ELF-1 (cell line): ENCODE data around the gene EGR1.

Source experiments
- DNase-seq: peaks from one replicate; pipeline ENCODE4 v3.0.0-alpha.2; 2016; ENCODE audit warnings: low read depth, low spot score

The EGR1 gene

GRCh38 chr5:138465261-138466124, at the start of gene EGR1:
TSS of gene EGR1 (plus strand) at chr5:138465479. CDS start at chr5:138465762, 283 bp downstream.
- DNase-seq: peak; percentile 97

GRCh38 chr5:138418444-138418843, 46.8 kb upstream of the EGR1 start:
- DNase-seq: no peak

GRCh38 chr5:138425079-138425478, 40.2 kb upstream of the EGR1 start:
- no peak for DNase-seq

DNA sequence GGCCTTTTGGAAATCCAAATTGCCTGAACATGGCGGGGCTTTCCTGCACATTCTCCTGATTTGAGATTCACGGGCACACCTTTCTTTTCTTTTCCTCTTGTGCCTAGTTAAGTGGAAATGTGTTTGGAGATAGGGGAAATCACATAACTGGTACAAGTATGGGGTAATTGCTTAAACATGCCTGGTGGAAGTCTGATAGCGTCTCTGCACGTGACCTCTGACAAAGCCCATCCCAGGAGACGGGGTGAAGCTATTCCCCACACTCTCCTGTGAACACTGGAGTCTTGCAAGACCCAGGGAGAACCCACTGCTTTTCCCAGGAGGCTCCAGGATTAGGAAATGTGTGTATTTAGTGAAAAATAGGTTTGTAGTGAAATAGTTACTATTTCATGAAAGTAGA, 29.3 kb upstream of the EGR1 start:
- DNase-seq: no peak

DNA sequence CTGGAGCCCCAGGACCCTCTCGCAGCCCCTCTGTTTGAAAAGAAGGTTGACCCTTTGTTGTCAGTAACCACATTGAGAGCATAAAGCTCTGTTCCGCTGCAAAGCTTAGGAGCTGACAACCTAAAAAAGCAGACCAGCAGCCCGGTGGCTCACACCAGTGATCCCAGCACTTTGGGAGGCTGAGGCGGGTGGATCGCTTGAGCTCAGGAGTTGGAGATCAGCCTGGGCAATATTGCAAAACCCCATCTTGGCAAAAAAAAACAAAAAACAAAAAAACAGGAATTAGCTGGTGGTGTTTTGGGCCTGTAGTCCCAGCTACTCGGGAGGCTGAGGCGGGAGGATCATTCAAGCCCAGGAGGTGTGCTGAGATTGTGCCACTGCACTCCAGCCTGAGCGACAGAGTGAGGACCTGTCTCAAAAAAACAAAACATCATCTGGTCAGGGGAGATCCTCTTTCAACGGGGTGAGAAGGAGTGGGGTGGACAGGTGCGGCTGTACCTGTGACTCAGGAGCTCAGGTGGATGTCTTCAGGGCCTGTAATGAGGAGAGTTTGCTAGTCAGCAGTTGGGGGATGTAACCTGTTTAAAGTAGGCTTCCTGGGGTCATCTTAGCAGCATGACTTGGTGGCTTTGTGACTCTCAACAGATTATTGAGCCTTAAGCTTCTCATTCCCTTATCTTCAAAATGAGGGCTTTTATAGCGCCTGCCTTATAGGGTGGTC, 27.1 kb upstream of the EGR1 start:
- no peak for DNase-seq

DNA sequence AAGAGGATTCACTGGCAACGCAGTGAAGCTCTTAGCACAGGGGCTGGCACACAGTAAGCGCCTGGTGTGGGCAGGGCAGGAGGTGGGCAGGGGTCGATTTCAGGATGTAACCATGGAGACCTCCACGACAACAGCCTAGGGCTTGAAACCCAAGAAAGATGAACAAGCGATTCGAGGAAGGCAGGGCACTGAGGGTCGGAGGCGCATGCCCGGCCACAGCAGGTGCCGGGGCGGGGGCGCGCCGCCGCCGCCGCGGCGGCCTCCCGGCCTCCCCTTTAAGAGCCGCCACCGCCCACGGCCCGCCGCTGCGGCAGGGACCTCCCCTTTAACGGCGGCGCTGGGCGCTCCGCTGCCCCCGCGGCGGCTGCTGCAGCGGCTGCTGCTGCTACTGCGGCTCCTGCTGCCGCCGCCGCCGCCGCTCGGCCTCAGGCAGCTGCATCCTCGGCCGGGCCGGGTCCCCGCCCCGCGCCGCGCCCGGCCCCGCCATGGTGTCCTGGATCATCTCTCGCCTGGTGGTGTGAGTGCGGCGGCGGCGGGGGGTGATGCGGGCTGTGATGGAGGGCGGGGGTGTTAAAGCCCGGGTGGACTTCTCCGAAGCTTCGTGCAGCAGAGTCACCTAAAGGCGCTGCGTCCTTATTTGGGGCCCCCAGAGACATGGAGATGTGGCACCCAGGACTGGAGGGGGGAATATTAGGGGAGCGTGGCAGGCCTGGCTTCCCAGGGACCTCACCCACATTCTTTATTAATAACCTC, 26.4 kb upstream of the EGR1 start, which contains the start of gene REEP2:
REEP2 (plus strand) TSS at position 334 of the 753 bp plus-strand sequence; CDS start at position 486, 152 bp downstream.
- DNase-seq: peak; percentile 85

- no peak for DNase-seq
These were observed 25.7 kb upstream of the EGR1 start for GRCh38 chr5:138439477-138440158.

DNA sequence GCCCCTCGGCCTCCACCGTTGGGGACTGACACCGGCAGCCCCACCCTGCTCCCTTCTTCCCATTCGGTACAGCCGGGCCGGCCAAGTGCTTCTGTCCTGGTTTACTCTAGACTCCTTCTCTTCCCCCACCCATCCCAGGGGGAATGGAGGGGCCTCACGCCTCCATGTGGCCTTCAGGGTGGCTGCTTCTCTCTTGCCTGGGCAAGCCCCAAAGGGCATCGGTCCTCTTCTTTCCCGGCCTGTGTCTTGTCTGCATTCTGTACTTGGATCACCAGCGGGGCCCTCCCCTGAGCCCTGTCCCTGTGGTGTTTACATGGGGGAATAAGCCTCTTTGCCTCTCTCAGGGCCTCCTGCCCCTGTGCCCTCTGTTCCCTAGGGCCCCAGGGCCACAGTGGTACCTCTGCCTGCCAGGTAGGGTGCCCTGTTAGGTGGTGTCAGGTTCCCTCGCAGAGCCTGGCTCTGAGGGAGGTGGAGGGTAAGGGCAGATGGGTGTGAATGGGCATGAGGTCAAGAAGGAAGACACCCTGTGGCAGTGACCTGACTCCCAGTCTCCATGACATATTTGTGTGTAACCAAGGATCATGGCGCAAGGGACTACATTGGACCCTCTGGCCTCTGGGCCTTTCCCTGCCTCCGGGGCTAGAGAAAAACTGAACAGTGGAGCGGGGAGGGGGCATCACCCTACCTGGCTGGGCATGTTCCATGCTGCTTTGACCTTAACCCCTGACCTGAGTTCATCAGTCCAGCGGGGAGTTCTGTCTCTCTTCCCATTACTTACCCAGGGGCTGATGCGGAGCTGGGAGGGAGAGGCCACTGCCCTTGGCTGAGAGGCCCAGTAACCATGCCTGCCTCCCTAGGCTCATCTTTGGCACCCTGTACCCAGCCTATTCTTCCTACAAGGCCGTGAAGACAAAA, 24.9 kb upstream of the EGR1 start:
- DNase-seq: no peak

DNA sequence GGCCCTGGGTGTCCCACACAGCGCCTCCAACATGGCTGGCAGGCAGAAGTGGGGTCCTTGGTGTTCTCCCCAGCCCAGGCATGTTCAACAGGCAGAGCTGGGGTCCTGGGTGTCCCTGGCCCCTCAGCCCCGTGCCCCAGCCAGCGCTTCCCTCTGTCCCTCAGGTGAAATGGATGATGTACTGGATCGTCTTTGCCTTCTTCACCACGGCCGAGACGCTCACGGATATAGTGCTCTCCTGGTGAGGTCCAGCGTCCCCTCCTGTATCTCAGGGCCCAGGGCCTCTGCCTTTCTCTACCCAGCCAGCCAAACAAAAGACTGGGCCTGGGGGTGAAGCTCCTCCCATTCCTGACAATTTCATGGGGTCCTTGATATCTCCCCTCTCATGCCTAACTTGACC, 24.1 kb upstream of the EGR1 start:
- no peak for DNase-seq

- DNase-seq: no peak
These were observed 21.1 kb upstream of the EGR1 start for GRCh38 chr5:138444078-138444773.

- DNase-seq: no peak
These were observed 20.3 kb upstream of the EGR1 start for GRCh38 chr5:138444774-138445546.

DNA sequence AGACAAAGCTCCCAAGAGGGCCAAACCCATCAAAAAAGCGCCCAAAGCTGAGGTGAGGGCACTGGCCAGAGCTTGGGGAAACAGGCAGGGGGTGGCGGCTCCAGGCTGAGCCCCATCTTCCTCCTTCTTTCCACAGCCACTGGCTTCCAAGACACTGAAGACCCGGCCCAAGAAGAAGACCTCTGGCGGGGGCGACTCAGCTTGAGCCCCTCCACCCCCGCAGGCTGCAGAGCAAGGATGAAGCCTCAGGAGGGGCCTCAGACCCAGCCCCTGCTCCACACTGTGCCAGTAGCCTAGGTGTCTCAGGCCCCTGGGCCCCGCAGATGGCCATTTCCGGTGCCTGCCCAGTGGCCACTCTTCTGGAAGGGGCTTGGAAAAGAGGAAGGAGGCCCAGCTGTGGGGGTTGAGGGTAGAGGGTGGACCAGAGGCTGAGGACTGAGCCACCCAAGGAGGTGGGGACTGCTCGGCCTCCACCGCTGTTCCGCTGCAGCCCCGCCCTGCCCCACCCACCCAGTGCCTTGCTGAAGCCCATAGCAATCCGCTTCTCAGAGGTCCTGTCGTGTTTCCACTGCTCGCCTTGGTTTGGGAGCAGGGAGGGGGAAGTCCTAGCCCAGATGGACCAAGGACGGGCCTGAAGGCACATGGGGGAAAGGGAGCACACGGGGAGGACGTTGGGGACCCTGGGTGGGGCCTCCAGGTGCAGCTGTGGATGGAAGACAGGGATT, 19.6 kb upstream of the EGR1 start:
- no peak for DNase-seq

DNA sequence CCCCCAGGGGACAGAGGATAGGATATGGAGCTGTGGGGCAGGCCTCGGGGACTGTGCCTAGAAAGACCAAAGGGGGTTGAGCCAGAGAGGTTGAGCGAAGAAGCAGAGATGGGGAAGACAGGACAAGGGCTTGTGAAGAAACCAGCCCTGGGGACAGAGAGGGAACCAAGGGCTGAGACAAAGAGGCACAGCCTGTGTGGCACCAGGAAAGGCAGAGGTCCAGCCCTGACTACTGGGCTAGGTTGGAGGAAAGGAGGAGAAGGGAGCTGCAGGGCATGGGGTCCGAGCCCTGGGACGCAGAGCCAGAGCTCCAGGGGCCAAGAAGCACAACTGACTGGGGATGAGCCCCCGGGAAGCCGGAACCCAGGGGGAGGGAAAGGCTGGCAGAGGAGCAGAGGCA, 17.2 kb upstream of the EGR1 start:
- no peak for DNase-seq

- no peak for DNase-seq
These were observed 16.5 kb upstream of the EGR1 start for GRCh38 chr5:138448481-138449398.

DNA sequence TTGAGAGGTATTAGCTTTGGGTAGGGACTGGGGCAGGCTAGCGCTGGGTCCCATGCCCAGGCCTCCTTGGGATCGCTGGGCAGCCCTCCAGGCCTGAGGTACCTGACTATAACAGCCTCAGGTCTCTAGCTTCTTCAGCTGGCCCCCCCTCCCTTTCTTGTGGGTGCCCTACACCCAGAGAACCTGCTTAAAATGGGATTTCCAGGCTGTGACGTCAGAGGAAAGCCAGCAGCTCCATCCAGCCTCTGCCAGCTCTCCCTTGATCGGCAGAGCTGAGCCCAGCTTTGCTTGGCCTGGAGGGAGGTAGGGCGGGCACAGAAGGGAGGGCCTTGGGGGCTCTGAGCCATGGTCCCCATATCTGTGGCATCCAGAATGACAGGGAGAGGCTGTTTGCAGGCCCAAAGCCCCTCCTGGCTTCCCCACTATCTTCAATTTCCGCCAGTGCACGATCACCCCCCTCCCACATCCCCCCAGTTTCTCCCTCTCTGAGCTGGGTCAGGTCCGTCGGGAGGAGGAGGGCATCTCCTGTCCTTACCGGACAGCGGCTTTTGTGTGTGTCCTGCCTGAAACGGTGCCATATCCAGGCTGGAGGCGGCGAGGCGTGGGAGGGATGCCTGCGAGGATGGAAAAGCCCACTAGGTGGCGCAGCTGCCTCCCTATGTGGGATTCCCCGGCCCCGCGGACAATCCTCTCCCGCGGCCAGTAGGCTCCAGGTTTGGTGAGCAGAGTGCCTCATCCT, 15.6 kb upstream of the EGR1 start:
- DNase-seq: peak; percentile 95

- DNase-seq: no peak
These were observed 14.3 kb upstream of the EGR1 start for GRCh38 chr5:138450971-138451370.

- no peak for DNase-seq
These were observed 12.6 kb upstream of the EGR1 start for GRCh38 chr5:138452720-138453119.
